ENCODE measurements around the gene SDHB. TPM values are rescaled to one million over a fixed set of nuclear protein-coding genes. Genes with fewer than 3 reads are reported as not detected.

The SDHB gene
- total and polyA plus RNA-seq, 2 of the 8 experiments (the other 6 are each of a cell fraction or from before 2014, with no cell fraction given), result 84.0 to 98.7 TPM

DNA sequence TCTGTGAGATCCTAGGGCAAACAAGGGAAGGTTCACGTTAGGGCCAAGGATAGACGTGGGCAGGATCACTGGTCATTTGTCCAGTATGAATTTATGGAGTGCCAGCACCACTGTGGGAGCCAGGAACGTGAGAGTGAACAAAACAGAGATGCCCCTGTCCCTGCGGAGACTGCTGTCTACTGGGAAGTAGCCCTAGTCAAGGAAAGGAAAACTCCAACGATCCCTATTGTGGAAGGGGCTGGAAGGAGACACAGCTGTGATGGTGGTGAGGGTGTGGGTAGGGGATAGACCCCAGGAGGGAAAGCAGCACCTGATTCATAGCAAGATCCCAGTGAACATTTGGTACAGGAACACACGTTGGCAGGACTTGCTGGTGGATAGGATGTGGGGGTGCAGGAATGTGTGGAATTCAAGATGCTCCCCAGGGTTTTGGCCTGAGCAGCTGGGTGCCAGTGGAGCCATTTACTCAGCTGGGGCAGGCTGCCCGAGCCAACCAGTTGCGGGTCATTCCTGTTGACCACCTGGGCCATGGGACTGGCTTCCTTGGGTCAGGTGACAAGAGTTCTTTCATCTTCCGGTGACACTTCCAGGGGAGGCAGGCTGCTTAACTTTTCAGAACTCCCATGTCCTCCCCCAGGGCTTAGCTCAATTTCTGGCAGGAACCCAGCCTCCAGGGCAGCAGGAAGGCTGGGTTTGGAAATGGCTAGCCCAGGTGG, 40.9 kb downstream of the SDHB start (continued):
- TF ChIP-seq, protein P1, sequence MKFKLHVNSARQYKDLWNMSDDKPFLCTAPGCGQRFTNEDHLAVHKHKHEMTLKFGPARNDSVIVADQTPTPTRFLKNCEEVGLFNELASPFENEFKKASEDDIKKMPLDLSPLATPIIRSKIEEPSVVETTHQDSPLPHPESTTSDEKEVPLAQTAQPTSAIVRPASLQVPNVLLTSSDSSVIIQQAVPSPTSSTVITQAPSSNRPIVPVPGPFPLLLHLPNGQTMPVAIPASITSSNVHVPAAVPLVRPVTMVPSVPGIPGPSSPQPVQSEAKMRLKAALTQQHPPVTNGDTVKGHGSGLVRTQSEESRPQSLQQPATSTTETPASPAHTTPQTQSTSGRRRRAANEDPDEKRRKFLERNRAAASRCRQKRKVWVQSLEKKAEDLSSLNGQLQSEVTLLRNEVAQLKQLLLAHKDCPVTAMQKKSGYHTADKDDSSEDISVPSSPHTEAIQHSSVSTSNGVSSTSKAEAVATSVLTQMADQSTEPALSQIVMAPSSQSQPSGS (IDR thresholded peaks at IDR 0.05; ENCODE audit: low read length), result no peak
- TF ChIP-seq SP2 (IDR thresholded peaks at IDR 0.05; ENCODE audit: low read length) (no peak), POU5F1 (IDR thresholded peaks at IDR 0.05; ENCODE audit: low read depth, low read length) (no peak), BRCA1 (IDR thresholded peaks at IDR 0.05; ENCODE audit: low read depth, low read length) (no peak), EGR1 (IDR thresholded peaks at IDR 0.05; ENCODE audit: borderline replicate concordance, low read depth, low read length) (no peak), SIN3A (conservative IDR thresholded peaks at IDR 0.05 in 1 of 2, IDR thresholded peaks at IDR 0.05 in 1 of 2; ENCODE audit: low read depth in 1 of 2, low read length in 2 of 2) (no peak), MAFK (IDR thresholded peaks at IDR 0.05; ENCODE audit: low read depth, low read length) (no peak), JUND (IDR thresholded peaks at IDR 0.05; ENCODE audit: low read length) (no peak), SIX5 (IDR thresholded peaks at IDR 0.05; ENCODE audit: low read depth, low read length) (no peak)
